Measurements from ENCODE around the gene TTC32.
"Not testable (repeated sequence)": the region's sequence is repeated elsewhere in the genome, so short reads cannot be mapped to it uniquely, and the experiment has no call there.

TTC32 gene

DNA sequence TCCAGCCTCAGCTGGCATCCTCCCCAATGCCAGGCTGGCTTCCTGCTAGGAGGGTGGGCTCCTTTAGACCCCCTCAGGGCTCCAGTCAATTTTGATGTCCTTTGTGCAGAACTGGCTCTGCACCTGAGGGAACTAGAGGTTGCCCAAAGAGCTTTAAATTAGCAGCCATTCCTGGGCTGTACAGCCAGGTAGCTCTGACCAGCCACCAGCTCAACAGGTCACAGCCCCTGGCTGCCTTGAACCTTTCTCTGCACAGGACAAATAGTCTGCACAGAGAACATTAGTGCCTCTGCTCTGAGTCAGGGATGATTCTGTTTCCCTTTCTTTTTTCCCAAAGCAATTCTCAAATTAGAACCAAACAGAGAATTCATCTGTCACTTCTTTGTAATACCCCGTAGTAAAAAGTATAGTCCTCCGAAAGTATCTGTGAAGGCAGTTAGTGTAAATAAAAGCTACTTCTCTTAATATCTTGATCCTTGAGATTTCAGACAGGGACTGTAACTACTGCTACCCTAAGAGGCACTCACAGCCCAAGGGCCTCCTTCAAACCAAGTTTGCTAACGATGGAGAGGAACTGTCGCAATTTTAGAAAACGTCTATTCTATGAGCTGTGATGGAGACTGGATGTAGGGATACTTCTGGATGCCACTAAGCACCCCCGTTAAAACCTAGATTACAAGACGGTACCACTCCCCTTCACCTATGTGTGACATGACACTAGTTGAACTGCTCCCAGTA, 3.0 kb downstream of the TTC32 start:
- DNase-seq: no peak

DNA sequence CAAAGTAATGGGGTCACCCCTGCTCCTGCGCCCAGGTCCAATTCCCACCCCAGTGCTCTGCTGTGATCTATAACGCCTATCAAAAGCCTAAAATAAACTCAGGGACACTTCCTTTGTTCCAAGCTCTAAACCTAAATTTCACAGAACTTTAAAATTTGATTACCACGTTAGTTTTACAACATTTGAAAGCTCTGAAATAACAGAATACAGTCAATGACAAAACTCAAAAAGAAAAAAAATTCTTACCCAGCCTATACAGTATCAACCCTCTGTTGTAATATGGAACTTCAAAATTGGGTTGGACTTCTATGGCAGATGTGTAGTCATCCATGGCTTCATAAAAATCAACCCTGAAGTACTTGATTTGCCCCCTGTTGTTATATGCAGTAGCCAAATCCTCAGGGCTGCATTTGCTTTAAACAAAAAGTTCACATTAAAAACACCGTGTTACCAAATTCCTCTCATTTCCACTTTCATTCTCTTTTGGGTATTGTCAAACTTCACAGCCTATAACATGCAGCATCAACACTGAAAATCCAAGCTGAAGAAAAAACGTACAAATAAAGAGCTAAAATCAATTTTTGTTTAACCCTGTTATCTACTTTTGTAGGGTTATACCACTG, 4.0 kb downstream of the TTC32 start:
- DNase-seq: no peak

DNA sequence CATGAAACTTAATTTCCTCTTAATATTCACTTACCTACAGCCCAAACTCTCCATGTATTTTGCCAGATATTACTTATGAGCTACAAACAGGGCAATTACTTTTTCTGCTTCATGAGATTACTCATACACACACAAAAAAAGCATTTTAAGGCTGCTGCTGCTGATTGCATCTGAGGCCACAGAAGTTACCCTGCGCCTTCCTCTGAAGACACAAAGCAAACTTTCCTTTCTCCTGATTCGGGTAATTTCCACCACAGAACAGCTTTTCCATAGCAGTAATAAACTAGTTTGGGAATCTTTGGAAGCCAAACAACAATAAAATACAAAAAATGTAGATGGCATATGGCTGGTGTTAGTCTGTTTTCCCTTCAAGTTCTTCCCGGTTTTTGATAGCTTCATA, 6.2 kb downstream of the TTC32 start:
- no peak for DNase-seq

DNA sequence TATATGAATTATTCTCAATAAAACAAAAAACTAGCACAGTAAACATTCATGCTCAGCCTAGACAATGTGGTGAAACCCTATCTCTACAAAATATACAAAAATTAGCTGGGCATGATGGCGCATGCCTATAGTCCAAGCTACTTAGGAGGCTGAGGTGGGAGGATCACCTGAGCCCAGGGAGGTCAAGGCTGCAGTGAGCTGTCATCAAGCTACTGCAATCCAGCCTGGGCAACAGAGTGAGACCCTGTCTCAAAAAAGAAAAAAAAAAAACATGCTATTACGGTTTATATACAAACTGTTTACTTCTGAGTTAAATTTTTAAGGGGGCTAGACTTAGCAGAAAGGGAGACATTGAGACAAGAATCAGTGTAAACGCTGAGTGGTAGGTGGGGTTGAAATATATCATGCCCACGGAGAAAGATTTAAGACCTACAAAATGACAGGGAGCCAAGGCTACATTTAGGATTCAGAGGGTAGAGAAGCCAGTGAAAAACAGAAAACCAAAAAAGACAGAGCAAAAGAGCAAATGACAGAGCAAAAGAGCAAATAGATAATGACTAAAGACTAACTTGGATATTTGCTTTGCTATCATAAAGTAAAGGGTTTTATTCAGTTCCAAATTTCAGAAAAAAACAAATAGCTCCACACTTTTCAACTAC, 7.5 kb downstream of the TTC32 start:
- no peak for DNase-seq

DNA sequence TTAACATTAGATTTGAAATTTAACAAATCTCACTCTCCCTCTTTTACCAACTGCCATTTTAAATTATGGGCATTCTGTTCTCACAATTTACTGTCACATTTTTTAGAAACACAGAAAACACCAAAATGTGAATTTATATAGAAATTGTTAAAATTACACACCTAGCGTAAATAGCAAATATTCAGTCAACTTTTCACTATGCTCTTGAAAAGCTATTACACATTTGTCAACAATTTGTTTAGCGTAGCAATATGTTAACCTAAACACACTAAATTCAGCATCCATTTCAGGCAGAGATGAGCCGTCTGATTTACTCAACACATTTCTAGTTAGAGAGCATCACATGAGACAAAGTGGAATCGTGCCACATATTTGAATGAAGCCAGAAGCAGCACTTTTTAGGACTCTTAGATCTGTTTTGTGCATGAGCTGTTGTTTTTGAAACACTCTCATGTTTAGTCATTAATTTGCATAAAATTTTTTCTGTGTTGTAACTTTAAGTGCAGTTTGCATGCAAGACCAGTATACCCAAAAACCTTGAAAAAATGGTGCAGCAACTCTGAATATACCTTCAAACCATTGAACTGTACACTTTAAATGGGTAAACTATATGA, 8.2 kb downstream of the TTC32 start:
- no peak for DNase-seq

DNA sequence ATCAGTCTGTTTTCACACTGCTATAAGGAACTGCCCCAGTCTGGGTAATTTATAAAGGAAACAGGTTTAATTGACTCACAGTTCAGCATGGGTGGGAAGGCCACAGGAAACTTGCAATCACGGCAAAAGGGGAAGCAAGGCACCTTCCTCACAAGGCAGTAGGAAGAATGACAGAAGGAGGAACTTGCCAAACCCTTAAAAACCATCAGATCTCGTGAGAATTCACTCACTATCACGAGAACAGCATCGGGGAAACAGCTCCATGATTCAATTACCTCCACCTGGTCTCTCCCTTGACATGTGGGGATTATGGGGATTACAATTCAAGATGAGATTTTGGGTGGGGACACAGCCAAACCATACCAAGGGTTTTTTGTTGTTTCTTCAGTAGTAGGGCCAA, 9.8 kb downstream of the TTC32 start:
- DNase-seq: not testable (repeated sequence)

DNA sequence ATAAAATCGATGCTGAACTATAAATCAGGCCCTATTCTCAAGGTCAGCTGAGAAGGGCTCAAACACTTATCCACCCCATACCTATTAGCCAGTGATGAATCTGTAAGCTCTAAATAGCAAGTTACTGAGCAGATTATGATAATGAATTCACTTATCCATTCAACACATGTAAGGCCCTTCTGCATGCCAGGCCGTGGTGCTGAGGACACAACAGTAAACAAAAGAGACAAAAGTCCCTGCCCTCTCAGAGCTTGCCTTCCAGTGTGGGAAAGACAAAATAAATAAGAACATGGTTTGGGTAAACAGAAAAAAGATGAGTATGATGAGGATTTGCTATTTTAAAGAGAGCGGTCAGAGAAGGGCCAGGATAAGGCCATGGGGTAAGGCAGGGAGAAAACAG, 11.7 kb downstream of the TTC32 start:
- DNase-seq: no peak

DNA sequence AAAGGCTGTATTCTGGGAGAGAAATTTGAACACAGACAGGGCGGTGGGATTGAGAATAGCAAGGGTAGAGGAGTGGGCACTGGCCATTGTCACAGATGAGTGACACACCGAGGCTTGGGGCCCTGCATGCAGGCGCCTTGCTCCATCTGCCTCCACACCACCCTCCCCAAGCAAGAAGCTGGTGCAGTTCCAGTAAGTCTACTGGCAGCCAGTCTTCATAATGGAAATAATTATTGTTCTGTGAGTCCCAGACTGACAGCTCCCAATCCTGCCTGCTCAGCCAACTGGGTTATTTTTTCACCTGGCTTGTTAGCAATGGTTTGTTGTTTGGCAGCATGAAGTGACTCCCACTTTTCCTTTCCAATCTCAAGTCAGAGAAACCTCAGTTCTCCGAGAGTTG, 13.0 kb downstream of the TTC32 start:
- no peak for DNase-seq

DNA sequence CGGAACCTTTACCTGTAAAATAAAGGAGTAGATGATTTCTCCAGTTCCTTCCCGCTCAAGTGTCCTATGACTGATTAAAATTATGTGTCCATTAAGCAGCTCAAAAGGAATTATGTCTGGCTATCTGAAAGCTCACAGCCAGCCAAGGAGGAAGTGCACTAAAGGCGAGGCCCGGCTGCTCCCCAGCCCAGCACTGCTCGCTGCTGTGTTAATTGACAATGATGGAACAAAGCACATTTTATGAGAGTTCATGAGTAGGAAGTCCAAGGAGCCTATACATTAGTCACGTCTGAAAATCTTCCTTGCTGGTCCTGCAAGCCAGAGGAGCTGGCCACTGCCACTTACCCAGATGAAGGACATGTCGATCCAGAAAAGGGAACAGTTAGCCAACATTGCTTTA, 14.3 kb downstream of the TTC32 start:
- DNase-seq: no peak

DNA sequence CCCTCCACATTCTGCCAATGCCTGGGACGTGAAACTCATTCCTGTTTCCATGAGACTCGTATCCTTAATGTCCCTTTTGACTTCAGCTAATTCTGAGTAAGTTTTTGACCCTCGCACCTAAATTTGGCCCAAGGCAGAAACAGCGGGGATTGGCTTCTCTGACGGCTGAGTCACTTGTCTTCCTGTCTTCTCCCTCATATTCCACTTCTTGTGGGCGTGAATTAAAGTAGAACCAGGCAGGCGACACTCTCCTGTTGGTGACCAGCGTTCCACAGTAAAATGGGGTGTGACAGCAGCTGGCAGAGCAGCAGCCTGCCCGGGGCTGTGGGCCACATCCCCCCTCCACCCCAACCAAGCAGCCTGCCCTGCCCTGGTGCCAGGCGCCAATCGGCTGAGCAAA, 15.5 kb downstream of the TTC32 start:
- DNase-seq: no peak

DNA sequence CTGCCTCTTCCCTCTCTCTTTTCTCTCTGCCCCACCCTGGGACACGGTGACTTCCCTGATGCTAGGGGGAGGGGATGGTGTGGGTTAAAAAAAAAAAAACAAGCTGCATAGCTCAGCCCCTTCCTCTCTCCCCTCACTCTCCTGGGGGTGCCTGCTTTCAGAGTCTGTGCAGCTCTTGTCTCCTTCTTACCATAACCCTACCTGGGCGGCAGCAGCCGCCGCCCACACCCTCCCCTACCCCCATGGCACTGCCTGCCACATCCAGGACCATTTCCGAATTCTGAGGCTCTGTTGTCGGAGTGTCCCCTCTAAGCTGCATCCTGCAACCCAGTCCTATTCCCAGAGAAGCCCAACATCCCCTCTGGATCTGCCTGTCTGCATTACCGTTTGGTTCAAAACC, 16.0 kb downstream of the TTC32 start:
- DNase-seq: no peak

DNA sequence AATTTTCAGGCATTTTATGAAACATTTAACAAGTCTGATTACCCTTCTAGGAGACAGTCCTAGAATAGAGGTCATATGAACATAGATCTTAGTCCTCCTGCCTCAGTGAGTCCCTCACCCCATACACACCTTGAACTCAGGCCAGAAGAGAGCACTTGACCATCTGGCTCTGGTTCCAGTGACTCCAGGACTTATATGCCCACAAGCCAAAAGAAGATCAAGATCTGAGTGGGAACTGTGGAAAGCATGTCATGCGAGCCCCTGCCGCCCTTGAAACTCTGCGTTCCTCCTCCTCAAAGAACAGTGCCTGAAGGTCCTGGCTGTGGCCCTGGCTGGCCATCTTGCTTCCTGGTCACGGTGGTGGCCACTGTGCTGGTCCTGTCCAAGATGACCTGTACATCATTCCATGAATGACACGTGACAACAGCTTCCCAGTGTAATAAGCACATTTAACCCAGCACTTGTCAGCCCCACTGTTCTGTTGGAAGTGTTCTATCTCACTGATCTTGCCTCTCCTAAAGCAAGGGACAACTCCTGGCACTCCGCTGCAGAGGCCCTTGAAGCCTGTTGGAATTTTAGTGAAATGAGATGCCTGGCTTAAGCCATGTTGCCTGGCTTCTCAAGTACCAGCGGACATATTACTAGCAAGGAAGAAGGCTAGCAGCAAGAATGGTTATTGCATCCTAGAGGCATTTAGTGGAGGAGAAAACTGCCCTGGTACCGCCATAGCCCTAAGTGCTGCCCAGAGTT, 17.6 kb downstream of the TTC32 start:
- DNase-seq: no peak

DNA sequence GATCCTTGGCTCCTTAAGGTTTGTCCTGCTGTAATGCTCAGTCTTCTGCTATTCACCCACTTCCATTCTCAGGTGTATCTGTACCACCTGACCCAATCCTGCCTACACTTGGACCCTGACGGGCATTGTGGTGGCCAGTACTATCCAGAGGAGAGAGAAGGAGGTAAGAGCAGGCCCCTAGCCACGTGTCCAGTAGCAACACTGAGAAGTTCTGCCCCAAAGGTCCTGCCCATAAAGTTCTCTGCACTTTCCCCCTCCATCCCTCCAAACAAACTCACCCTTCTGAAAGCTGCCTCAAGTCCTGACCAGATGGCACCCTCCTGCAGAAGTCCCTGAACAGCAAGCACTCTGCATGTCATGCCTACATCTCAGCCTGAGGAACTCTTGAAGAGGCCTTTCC, 18.3 kb downstream of the TTC32 start:
- no peak for DNase-seq

DNA sequence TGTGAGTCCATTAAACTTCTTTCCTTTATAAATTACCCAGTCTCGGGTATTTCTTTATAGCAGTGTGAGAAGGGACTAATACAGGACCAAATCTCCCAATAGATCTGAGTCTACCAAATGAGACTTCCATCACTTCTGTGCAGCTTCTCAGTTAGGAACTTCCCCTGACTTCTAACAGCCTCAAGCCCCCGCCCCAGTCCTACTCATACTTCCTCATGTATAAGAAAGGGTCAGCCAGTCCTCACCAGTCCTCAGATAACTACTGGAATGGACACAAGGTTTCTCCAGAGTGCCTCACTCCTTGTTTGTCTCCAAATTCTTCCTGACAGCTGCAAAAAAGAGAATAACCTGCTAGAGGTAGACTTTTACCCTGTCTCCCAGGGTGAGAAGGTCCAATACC, 19.5 kb downstream of the TTC32 start:
- no peak for DNase-seq

DNA sequence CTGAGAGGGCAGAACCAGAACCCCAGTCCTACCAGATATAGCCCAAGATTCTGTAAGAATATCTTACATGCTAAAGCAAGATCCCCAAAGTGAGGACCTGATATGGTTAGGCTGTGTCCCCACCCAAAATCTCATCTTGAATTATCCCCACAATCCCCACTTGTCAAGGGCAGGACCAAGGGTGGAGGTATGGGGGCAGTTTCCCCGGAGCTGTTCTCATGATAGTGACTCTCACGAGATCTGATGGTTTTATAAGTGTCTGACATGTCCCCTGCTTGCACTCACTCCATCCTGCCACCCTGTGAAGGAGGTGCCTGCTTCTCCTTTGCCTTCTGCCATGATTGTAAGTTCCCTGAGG, 19.9 kb downstream of the TTC32 start:
- no peak for DNase-seq

DNA sequence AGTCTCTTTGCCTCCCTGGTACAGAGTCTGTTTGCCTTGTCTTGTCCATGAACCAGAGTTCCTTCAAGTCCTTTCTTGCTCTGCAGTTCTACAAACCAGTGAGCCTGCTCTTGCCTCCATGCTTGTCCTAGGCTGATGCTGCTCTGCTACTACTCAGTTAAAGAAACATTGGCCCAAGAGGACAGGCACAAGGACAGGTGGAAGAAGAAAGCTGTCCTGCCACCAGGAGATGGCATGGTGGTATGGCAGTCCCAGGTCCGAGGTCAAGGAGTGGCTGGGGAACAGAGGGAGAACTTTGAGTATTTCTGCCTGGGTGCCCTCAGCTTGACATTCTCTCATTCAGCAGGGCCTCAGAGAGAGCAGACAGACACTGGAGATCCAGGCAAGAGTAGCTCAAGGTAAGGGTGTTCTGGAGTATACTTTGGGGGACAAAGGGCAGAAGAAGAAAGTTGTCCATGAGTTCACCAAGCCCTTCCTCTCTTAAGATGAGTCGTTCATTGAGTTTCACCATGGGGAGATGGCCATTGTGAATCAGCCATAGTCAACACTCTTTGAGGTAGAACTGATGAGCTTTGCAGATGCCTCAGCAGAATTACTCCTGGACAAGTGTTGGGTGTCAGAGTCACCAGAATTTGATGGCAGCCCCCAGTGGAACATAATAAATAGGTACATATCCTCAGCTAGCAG, 20.4 kb downstream of the TTC32 start:
- no peak for DNase-seq

DNA sequence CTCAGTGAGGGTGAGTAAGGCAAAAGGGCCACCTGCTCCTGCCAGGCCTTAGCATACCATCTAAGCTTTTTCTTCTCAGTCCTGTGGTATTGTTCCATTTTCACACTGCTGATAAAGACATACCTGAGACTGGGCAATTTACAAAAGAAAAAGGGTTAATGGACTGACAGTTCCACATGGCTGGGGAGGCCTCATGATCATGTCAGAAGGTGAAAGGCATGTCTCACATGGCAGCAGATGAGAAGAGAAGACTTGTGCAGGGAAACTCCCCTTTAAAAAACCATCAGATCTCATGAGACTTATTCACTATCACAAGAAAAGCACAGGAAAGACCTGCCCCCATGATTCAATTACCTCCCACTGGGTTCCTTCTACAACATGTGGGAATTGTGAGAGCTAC, 21.6 kb downstream of the TTC32 start:
- not testable (repeated sequence) for DNase-seq

DNA sequence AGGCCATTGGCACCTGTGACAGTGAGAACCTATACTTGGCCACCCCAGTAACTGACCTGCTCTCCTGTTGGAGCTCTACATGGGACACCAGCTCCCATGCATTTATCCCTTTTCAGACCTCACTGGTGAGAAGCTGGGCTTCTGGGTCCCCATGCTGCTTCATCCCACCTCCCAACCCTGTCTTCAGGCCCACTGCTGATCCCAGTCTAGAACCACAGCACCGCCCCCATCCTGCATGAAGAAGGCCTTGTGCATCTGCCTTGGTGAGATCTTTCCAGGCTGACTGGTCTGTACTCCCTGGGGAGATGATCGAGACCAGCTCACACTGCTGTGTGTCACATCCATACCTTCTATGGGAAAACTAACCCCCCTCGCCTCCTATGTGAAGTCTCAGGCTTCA, 22.7 kb downstream of the TTC32 start:
- DNase-seq: no peak

DNA sequence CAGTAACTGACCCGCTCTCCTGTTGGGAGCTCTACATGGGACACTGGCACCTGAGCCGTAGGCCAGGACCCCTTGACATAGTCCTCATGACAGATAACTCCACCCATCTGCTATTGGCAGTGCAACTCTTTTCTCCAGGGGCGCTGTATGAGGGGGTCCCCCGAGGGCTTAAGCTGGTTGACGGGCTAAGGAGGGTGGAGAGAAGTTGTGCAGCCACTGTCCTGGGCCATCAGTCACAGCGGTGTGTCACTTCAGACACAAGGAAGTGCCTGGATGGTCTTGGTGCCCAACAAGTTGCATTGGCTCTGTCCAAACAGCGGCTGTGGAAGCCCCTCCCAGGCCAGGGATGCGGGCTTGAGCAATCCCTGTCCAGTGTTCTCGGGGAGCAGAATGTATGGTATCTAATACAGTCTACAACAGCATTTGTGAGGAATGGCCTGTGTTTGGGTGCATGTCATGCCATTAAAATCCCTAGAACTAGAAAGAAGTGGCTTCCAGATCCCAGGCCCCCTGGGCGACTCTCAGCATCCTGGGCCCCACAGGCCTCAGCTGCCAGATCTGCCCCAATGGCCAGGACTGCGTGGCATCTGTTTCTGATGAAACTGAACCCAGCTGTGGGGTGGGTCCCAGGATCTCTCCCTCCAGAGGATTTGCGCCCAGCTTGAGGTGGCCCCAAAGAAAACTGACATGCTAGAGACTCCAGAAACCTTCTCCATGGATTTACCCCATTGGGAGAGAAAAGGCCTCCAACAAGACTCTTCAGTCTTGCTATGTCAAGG, 23.3 kb downstream of the TTC32 start:
- DNase-seq: no peak

DNA sequence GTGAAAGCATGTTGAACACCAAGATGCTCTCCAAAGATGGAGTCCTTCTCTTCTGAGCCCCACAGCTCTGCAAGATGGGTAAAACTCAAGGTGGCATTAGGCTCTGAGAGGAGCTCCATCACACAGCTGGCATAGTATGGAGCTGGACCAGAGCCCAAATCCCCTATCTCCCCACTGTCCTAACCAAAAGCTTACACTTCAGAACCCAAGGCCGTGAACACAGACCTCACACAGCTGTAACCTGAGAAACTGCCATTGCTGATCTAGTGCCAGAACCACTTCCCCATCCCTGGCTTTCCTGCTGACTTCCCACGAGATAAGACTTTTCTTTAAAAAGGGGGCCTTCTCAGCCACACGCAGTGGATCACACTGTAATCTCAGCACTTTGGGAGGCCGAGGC, 25.0 kb downstream of the TTC32 start:
- no peak for DNase-seq

DNA sequence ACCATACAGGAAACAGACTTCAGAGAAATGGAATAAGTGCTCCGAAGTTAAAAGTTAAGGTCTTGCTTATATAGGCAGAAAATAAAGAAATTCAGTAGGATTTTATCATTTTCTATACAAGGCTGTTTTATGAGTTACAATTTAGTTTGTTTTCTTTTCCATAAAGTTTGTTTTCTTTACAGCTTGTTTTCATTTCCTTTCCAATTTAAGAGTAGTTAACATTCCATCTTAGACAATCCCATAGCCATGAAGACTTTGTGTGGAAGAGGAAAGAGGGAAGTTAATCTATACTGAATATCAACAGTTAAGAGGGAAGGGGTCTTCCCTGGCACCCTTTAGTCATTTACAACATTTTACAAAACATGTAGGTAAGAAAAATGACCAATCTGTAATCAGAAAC, 26.5 kb downstream of the TTC32 start:
- DNase-seq: no peak

DNA sequence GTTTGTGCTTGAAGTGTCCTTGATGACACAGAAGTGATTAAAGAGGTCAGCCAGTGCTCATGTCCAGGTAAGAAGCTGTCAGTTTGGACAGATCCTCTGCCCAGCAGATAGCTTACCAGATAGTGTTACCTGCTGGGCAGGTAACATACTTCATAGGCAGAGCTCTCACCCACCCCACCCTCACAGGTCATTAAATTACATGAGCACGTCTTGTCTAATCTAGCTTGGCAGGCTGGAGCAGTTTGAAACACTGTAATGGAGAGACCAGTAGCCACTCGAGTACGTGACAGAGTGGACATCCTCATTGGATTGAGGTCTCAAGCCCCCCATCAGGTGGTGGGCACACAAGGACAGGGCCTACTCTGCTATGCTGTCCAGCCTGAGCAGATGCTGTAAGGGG, 27.1 kb downstream of the TTC32 start:
- no peak for DNase-seq
